Vagina (tissue), 2 donors: ENCODE data around the gene PTGIS.

Experiments
- POLR2A ChIP-seq, 2 donors: fragments of 450-650 bp; IDR thresholded peaks; one replicate each; pipeline ENCODE4 v1.6.1; 2017; ENCODE audit warnings: antibody characterized with exemption in 2 of 2, mild to moderate bottlenecking in 2 of 2, moderate library complexity in 2 of 2
- POLR2AphosphoS5 ChIP-seq, 2 donors: sonication (generic); formaldehyde crosslinking; IDR thresholded peaks; one replicate each; pipeline ENCODE4 v1.9.0; 2017; ENCODE audit warnings: antibody characterized with exemption in 2 of 2, mild to moderate bottlenecking in 2 of 2, low read depth in 1 of 2; ENCODE audit not compliant: insufficient read depth in 1 of 2
- TF ChIP-seq, protein P1 (sequence below), 3 experiments: fragments of 450-650 bp in 2 of 3; fragments of 200-600 bp in 1 of 3; sonication (generic) in 1 of 3; IDR thresholded peaks; one replicate each; pipeline ENCODE4 v1.5.1; 2017 to 2019; ENCODE audit warnings: antibody characterized with exemption in 3 of 3, mild to moderate bottlenecking in 2 of 3, moderate library complexity in 2 of 3

- TF ChIP-seq, protein P1, sequence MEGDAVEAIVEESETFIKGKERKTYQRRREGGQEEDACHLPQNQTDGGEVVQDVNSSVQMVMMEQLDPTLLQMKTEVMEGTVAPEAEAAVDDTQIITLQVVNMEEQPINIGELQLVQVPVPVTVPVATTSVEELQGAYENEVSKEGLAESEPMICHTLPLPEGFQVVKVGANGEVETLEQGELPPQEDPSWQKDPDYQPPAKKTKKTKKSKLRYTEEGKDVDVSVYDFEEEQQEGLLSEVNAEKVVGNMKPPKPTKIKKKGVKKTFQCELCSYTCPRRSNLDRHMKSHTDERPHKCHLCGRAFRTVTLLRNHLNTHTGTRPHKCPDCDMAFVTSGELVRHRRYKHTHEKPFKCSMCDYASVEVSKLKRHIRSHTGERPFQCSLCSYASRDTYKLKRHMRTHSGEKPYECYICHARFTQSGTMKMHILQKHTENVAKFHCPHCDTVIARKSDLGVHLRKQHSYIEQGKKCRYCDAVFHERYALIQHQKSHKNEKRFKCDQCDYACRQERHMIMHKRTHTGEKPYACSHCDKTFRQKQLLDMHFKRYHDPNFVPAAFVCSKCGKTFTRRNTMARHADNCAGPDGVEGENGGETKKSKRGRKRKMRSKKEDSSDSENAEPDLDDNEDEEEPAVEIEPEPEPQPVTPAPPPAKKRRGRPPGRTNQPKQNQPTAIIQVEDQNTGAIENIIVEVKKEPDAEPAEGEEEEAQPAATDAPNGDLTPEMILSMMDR (IDR thresholded peaks at IDR 0.05), result no peak
- TF ChIP-seq POLR2A (IDR thresholded peaks at IDR 0.05) (no peak), POLR2AphosphoS5 (IDR thresholded peaks at IDR 0.05; ENCODE audit: insufficient read depth in 1 of 2, low read depth in 1 of 2) (no peak)
These were observed 85.8 kb downstream of the PTGIS start for GRCh38 chr20:49482173-49482572.
